ENCODE results near the gene AP4S1.
A peak's percentile ranks its signal among the peaks of the same experiment; 100 is the strongest.

The AP4S1 gene

GRCh38 chr14:31025367-31026076 lies at the start of gene AP4S1:
AP4S1 (plus strand) TSS chr14:31025649; CDS start chr14:31066197, 40,548 bp downstream.
- peak within 1 kb of the TSS; percentile 100 for H3K4me3 ChIP-seq (ENCODE audit: low read depth, low read length)
- H3K27ac ChIP-seq (ENCODE audit: extremely low read depth, low read depth, low read length): peak within 1 kb of the TSS; percentile 98
- H3K9me3 ChIP-seq (ENCODE audit: control insufficient read depth, insufficient read depth, low read depth, low read length): no peaks in the 10 kb centered on the region
- ChIA-PET POLR2A (interaction anchor here (0.6 to 2.1 kb wide), 10 partner anchors 13 to 182 kb away, joined by 3 to 10 read pairs (median 5); partner anchors contain the start of gene HECTD1), CTCF (no interaction called here)
- H3K36me3 ChIP-seq (ENCODE audit: control insufficient read depth in 2 of 2, insufficient read depth in 1 of 2, low read length in 2 of 2): peaks cover 4 to 14% of the 10 kb centered on the region in 2 experiments; a peak in 2 of 3 replicates
- peaks cover 12% of the 10 kb centered on the region for H3K4me1 ChIP-seq (ENCODE audit: control insufficient read depth, insufficient read depth, low read length)
- TF ChIP-seq ZNF654 (tag by site-specific recombination; IDR thresholded peaks at IDR 0.05; ENCODE audit: low read depth) (no peak), KLF16 (tag by site-specific recombination; IDR thresholded peaks at IDR 0.05) (peak; percentile 76), ZNF211 (tag by site-specific recombination; IDR thresholded peaks at IDR 0.05; ENCODE audit: low read depth) (no peak), ZNF585B (tag by site-specific recombination; IDR thresholded peaks at IDR 0.05) (no peak), ZNF629 (tag by site-specific recombination; IDR thresholded peaks at IDR 0.05) (peak; percentile 29; the same call in 1 of the 2 replicates), ZNF132 (tag by site-specific recombination; IDR thresholded peaks at IDR 0.05; ENCODE audit: borderline replicate concordance) (no peak), KLF10 (tag by site-specific recombination; IDR thresholded peaks at IDR 0.05) (0 out of 2 replicates have a peak, but pooled peaks have one; percentile 12), ZNF146 (tag by site-specific recombination; IDR thresholded peaks at IDR 0.05) (0 out of 2 replicates have a peak, but pooled peaks have one; percentile 1), ZXDB (tag by site-specific recombination; IDR thresholded peaks at IDR 0.05) (peak; percentile 62; the same call in 1 of the 2 replicates), ZEB2 (tag by site-specific recombination; IDR thresholded peaks at IDR 0.05) (peak; percentile 84), GLIS1 (tag by site-specific recombination; IDR thresholded peaks at IDR 0.05) (peak; percentile 74), ZNF677 (tag by site-specific recombination; IDR thresholded peaks at IDR 0.05) (no peak), ZNF701 (tag by site-specific recombination; IDR thresholded peaks at IDR 0.05) (no peak), PRDM10 (tag by site-specific recombination; IDR thresholded peaks at IDR 0.05) (peak; percentile 98), ZNF514 (tag by site-specific recombination; IDR thresholded peaks at IDR 0.05) (no peak), ZBTB1 (tag by site-specific recombination; IDR thresholded peaks at IDR 0.05) (peak; percentile 76; the same call in 1 of the 2 replicates), EGR2 (tag by site-specific recombination; IDR thresholded peaks at IDR 0.05; ENCODE audit: low read depth) (0 out of 2 replicates have a peak, but pooled peaks have one; percentile 29), YY1 (tag by site-specific recombination; IDR thresholded peaks at IDR 0.05) (peak; percentile 95), FEZF1 (tag by site-specific recombination; IDR thresholded peaks at IDR 0.05) (peak; percentile 86)
- TF ChIP-seq, protein P1, sequence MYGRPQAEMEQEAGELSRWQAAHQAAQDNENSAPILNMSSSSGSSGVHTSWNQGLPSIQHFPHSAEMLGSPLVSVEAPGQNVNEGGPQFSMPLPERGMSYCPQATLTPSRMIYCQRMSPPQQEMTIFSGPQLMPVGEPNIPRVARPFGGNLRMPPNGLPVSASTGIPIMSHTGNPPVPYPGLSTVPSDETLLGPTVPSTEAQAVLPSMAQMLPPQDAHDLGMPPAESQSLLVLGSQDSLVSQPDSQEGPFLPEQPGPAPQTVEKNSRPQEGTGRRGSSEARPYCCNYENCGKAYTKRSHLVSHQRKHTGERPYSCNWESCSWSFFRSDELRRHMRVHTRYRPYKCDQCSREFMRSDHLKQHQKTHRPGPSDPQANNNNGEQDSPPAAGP (tag by site-specific recombination; IDR thresholded peaks at IDR 0.05): no peak
- TF ChIP-seq, protein P2, sequence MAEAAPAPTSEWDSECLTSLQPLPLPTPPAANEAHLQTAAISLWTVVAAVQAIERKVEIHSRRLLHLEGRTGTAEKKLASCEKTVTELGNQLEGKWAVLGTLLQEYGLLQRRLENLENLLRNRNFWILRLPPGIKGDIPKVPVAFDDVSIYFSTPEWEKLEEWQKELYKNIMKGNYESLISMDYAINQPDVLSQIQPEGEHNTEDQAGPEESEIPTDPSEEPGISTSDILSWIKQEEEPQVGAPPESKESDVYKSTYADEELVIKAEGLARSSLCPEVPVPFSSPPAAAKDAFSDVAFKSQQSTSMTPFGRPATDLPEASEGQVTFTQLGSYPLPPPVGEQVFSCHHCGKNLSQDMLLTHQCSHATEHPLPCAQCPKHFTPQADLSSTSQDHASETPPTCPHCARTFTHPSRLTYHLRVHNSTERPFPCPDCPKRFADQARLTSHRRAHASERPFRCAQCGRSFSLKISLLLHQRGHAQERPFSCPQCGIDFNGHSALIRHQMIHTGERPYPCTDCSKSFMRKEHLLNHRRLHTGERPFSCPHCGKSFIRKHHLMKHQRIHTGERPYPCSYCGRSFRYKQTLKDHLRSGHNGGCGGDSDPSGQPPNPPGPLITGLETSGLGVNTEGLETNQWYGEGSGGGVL (tag by site-specific recombination; IDR thresholded peaks at IDR 0.05): peak; percentile 9; the same call in 1 of the 2 replicates
- TF ChIP-seq, protein P3, sequence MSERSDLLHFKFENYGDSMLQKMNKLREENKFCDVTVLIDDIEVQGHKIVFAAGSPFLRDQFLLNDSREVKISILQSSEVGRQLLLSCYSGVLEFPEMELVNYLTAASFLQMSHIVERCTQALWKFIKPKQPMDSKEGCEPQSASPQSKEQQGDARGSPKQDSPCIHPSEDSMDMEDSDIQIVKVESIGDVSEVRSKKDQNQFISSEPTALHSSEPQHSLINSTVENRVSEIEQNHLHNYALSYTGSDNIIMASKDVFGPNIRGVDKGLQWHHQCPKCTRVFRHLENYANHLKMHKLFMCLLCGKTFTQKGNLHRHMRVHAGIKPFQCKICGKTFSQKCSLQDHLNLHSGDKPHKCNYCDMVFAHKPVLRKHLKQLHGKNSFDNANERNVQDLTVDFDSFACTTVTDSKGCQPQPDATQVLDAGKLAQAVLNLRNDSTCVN (tag by site-specific recombination; optimal IDR thresholded peaks at IDR 0.05): peak; percentile 42
- TF ChIP-seq, protein P4, sequence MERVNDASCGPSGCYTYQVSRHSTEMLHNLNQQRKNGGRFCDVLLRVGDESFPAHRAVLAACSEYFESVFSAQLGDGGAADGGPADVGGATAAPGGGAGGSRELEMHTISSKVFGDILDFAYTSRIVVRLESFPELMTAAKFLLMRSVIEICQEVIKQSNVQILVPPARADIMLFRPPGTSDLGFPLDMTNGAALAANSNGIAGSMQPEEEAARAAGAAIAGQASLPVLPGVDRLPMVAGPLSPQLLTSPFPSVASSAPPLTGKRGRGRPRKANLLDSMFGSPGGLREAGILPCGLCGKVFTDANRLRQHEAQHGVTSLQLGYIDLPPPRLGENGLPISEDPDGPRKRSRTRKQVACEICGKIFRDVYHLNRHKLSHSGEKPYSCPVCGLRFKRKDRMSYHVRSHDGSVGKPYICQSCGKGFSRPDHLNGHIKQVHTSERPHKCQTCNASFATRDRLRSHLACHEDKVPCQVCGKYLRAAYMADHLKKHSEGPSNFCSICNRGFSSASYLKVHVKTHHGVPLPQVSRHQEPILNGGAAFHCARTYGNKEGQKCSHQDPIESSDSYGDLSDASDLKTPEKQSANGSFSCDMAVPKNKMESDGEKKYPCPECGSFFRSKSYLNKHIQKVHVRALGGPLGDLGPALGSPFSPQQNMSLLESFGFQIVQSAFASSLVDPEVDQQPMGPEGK (tag by site-specific recombination; IDR thresholded peaks at IDR 0.05): peak; percentile 94
- TF ChIP-seq, protein P5, sequence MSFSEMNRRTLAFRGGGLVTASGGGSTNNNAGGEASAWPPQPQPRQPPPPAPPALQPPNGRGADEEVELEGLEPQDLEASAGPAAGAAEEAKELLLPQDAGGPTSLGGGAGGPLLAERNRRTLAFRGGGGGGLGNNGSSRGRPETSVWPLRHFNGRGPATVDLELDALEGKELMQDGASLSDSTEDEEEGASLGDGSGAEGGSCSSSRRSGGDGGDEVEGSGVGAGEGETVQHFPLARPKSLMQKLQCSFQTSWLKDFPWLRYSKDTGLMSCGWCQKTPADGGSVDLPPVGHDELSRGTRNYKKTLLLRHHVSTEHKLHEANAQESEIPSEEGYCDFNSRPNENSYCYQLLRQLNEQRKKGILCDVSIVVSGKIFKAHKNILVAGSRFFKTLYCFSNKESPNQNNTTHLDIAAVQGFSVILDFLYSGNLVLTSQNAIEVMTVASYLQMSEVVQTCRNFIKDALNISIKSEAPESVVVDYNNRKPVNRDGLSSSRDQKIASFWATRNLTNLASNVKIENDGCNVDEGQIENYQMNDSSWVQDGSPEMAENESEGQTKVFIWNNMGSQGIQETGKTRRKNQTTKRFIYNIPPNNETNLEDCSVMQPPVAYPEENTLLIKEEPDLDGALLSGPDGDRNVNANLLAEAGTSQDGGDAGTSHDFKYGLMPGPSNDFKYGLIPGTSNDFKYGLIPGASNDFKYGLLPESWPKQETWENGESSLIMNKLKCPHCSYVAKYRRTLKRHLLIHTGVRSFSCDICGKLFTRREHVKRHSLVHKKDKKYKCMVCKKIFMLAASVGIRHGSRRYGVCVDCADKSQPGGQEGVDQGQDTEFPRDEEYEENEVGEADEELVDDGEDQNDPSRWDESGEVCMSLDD (tag by site-specific recombination; IDR thresholded peaks at IDR 0.05): peak; percentile 73; the same call in 1 of the 2 replicates

All from HEK293 (cell line).